C4-2B (cell line): ENCODE measurements around the gene KCTD7.
"Not testable (repeated sequence)": the region's sequence is repeated elsewhere in the genome, so short reads cannot be mapped to it uniquely, and the experiment has no call there.

ENCODE experiments used
- H3K27ac ChIP-seq: fragments of 450-650 bp; 2 replicates; pipeline ENCODE4 v1.5.1; 2017
- ZFX ChIP-seq: fragments of 450-650 bp; IDR thresholded peaks from 2 replicates; pipeline ENCODE4 v1.6.1; 2017
- TF ChIP-seq, protein P1 (sequence below): fragments of 450-650 bp; conservative IDR thresholded peaks from 2 replicates; pipeline ENCODE4 v1.5.1; 2017; ENCODE audit warnings: mild to moderate bottlenecking

KCTD7 gene

DNA sequence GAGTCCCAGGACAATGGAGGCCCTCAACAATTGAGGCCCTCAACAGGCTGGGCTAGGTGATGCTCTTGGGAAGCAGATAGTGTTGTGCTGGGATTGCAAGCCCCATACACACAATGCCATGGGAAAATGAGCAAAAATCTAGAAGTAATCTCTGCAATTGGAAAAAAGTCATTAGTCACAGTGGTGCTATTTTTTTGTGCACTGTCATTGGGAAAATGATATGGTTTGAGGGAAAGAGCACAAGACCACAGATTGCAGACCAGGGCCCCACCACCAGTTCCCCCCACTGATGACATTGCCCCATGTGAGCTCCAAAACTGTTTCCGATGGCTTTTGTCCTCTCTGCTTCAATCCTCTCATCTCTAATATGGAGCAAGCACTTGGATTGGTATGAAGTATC is 1.9 kb downstream of the KCTD7 start:
- TF ChIP-seq ZFX: no peak
- H3K27ac ChIP-seq: no peak overlapping the region

DNA sequence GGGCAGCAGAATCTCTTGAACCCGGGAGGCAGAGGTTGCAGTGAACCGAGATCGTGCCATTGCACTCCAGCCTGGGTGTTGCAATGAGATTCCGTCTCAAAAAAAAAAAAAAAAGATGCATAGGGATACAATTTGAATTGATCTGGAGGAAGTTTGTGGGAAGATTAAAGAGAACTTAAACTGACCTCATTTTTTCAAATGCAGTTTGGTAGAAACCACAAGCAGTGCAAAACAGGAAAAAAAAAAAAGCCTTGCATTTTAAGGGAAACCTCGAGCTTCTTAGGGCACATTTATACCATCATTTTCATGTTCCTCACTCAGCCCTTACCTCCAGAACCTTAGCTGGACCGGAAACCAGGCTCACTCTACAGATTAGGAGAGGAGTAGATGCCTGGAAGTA is 2.8 kb downstream of the KCTD7 start:
- no peak for TF ChIP-seq ZFX
- TF ChIP-seq, protein P1, sequence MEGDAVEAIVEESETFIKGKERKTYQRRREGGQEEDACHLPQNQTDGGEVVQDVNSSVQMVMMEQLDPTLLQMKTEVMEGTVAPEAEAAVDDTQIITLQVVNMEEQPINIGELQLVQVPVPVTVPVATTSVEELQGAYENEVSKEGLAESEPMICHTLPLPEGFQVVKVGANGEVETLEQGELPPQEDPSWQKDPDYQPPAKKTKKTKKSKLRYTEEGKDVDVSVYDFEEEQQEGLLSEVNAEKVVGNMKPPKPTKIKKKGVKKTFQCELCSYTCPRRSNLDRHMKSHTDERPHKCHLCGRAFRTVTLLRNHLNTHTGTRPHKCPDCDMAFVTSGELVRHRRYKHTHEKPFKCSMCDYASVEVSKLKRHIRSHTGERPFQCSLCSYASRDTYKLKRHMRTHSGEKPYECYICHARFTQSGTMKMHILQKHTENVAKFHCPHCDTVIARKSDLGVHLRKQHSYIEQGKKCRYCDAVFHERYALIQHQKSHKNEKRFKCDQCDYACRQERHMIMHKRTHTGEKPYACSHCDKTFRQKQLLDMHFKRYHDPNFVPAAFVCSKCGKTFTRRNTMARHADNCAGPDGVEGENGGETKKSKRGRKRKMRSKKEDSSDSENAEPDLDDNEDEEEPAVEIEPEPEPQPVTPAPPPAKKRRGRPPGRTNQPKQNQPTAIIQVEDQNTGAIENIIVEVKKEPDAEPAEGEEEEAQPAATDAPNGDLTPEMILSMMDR: no peak
- H3K27ac ChIP-seq: no peak overlapping the region

- H3K27ac ChIP-seq: no peak overlapping the region
- no peak for TF ChIP-seq ZFX
- TF ChIP-seq, protein P1: no peak
These were observed 6.1 kb downstream of the KCTD7 start for GRCh38 chr7:66634816-66635215.

DNA sequence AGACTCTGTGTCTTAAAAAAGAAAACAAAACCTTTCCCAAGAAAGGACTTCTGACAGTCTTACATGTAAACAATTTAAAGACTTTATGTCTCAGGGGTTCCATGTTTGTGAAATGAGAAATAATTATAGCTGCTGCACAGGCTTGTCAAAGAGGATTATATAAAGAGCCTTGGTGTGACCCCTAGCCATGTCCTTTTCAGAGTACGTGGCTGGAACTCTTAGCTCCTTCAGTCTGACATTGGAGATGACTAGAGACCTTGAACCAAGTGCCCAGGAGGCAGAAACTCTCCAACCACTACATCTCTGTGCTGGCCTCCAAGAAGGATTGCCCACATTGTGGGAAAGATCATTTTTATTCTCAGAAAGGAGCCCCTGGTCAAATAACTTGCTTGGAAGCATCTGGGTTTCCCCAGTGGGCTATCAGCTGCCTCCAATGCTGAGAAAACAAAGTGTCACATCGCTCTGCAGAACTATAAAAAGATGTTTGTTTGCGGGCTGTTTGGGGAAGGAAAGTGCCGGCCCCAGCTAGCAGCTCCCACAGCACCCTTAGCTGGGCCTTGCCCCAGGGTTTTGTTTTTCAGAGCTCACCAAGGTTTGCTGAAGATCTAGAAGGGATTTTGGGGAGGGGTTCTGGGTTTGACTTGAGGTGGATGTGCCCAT is 6.8 kb downstream of the KCTD7 start:
- not testable (repeated sequence) for H3K27ac ChIP-seq

GRCh38 chr7:66635982-66636546 is 7.4 kb downstream of the KCTD7 start:
- H3K27ac ChIP-seq: not testable (repeated sequence)

DNA sequence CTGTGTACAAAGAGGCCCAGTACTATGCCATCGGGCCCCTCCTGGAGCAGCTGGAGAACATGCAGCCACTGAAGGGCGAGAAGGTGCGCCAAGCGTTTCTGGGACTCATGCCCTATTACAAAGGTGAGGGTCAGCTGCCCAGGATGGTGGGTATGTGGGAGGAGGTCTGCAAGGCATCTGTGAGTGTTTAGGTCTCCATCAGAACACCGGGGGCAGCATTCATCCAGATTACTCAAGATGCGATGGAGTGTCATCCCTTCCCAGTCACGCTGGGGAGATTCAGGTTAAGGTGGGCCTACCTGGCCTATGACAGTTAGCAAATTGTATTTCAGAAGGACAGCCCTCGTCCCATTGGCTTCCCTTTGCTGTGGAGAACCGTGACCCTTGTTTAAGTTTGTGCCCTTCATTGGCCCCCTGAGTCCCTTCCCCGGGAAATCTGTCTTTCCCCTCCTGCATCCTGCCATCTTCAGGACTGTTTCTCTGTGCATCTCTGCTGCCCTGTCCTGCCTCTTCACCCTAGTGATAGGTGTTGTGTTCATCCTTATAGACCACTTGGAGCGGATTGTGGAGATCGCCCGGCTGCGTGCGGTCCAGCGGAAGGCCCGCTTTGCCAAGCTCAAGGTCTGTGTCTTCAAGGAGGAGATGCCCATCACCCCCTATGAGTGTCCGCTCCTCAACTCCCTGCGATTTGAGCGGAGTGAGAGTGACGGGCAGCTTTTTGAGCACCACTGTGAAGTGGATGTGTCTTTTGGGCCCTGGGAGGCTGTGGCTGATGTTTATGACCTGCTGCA is 9.8 kb downstream of the KCTD7 start:
- no peak for TF ChIP-seq ZFX
- TF ChIP-seq, protein P1: no peak

GRCh38 chr7:66639773-66640172 is 11.1 kb downstream of the KCTD7 start:
- H3K27ac ChIP-seq: no peak overlapping the region; the same call in 1 of the 2 replicates
- TF ChIP-seq, protein P1: no peak
- TF ChIP-seq ZFX: no peak

More for the DNA sequence above, 9.8 kb downstream of the KCTD7 start:
- H3K27ac ChIP-seq: no peak overlapping the region

DNA sequence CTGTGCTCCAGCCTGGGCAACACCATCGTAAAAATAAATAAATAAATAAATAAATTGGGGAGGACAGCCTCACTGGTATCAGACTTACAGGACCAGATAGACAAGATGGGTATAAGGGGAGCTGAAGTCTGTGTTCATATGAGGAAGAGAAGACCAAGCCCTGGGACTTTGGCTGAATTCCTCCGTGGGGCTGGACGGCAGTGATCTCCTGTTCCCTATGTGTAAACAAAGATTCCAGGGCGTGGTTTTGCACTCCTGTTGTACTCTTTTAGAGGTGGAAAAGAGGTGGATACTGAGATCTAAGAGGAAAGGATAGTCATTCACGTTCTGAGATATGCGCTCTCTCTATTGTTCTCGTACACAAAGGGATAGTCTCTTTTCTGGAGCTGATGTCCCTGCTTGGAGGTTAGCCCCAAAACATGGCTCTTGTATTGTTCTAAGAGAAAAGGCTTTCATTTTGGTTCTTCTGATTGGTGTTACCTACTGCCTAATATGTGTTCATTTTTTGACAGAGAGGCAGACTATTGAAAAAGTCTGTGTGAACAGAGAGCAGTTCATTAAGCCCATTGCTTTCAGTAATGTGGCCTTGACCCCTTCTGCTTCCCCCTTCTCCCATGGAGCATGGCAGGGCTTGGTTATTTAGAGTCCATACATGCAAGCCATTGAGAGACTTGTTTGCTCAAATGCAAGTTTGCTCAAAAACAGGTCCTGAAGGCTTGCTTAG is 12.3 kb downstream of the KCTD7 start:
- TF ChIP-seq, protein P1: no peak
- no peak for TF ChIP-seq ZFX
- H3K27ac ChIP-seq: peak overlapping the region; percentile 56
